DMS79 (cell line): Measurements from ENCODE around the gene SBF2.
"Not testable (repeated sequence)": the region's sequence is repeated elsewhere in the genome, so short reads cannot be mapped to it uniquely, and the experiment has no call there.

Source experiments
- DNase-seq: peaks from one replicate; lab custom pipeline; 2025; lab: John Stamatoyannopoulos, UW

The SBF2 gene

GRCh38 chr11:10116588-10116987 lies 177.4 kb downstream of the SBF2 start:
- DNase-seq = no peak

- DNase-seq = no peak
These were observed 179.2 kb downstream of the SBF2 start for GRCh38 chr11:10114593-10115404.

GRCh38 chr11:10113852-10114251 lies 180.2 kb downstream of the SBF2 start:
- no peak for DNase-seq

GRCh38 chr11:10109806-10110205 lies 184.2 kb downstream of the SBF2 start:
- no peak for DNase-seq

GRCh38 chr11:10108915-10109680 lies 184.9 kb downstream of the SBF2 start:
- DNase-seq = no peak

GRCh38 chr11:10107497-10107896 lies 186.5 kb downstream of the SBF2 start:
- DNase-seq = no peak

GRCh38 chr11:10097615-10098014 lies 196.4 kb downstream of the SBF2 start:
- DNase-seq = no peak

GRCh38 chr11:10096987-10097386 lies 197.0 kb downstream of the SBF2 start:
- DNase-seq = no peak

- DNase-seq = no peak
These were observed 198.4 kb downstream of the SBF2 start for GRCh38 chr11:10095412-10096208.

- DNase-seq = no peak
These were observed 201.6 kb downstream of the SBF2 start for GRCh38 chr11:10092426-10092825.

- no peak for DNase-seq
These were observed 202.5 kb downstream of the SBF2 start for GRCh38 chr11:10091314-10092045.

- not testable (repeated sequence) for DNase-seq
These were observed 206.1 kb downstream of the SBF2 start for GRCh38 chr11:10087923-10088225.

GRCh38 chr11:10087186-10087922 lies 206.7 kb downstream of the SBF2 start:
- DNase-seq = no peak

- DNase-seq = no peak
These were observed 213.9 kb downstream of the SBF2 start for GRCh38 chr11:10080138-10080537.

GRCh38 chr11:10076458-10077141 lies 217.4 kb downstream of the SBF2 start:
- no peak for DNase-seq

- no peak for DNase-seq
These were observed 218.9 kb downstream of the SBF2 start for GRCh38 chr11:10075141-10075540.

GRCh38 chr11:10072841-10073240 lies 221.2 kb downstream of the SBF2 start:
- no peak for DNase-seq

- DNase-seq = no peak
These were observed 221.9 kb downstream of the SBF2 start for GRCh38 chr11:10072142-10072541.

GRCh38 chr11:10067629-10068300 lies 226.3 kb downstream of the SBF2 start:
- no peak for DNase-seq

GRCh38 chr11:10066441-10066840 lies 227.6 kb downstream of the SBF2 start:
- DNase-seq = no peak
